H1 (cell line): ENCODE measurements around the gene ZMAT5. TPM values are rescaled to one million over a fixed set of nuclear protein-coding genes. Genes with fewer than 3 reads are reported as not detected.

Experiments
- CTCF ChIA-PET: fragments of 300-600 bp; sonication (Branson Sonifier 250); formaldehyde crosslinking; loops from one replicate; lab custom pipeline; 2021; ENCODE audit not compliant: partially characterized antibody; lab: Charles Lee
- POLR2A ChIA-PET: fragments of 300-600 bp; sonication (Branson Sonifier 250); formaldehyde crosslinking; loops from one replicate; lab custom pipeline; 2021; ENCODE audit warnings: inconsistent platforms; ENCODE audit not compliant: partially characterized antibody; lab: Charles Lee
- DNase-seq, 2 experiments: peaks; one replicate each; pipeline versions ENCODE4 v3.0.0 to v3.0.0-alpha.2; 2010 to 2022; ENCODE audit warnings: low spot score in 2 of 2, low read depth in 1 of 2, mixed read lengths in 1 of 2
- FAIRE-seq: peaks from 2 replicates; lab custom pipeline; 2011; peaks lifted over from hg19 to GRCh38; lab: Jason Lieb, UNC
- H2AFZ ChIP-seq: 2 replicates; pipeline ENCODE4 v1.8.1; 2012; ENCODE audit warnings: low read length, inconsistent platforms
- H2AK5ac ChIP-seq: 2 replicates; pipeline ENCODE4 v1.6.1; 2013; ENCODE audit warnings: low read depth, low read length
- H2BK120ac ChIP-seq: replicated peaks from 2 replicates; pipeline ENCODE3; 2013; ENCODE audit warnings: low read depth, low read length, inconsistent platforms
- H2BK12ac ChIP-seq: 2 replicates; pipeline ENCODE4 v1.6.1; 2013; ENCODE audit warnings: low read depth, low read length
- H2BK15ac ChIP-seq: 2 replicates; pipeline ENCODE4 v1.6.1; 2013; ENCODE audit warnings: low read length
- H2BK20ac ChIP-seq: 2 replicates; pipeline ENCODE4 v1.6.1; 2013; ENCODE audit warnings: low read length
- H2BK5ac ChIP-seq: 2 replicates; pipeline ENCODE4 v1.6.1; 2013; ENCODE audit warnings: low read depth, low read length
- H3K14ac ChIP-seq: 2 replicates; pipeline ENCODE4 v1.6.1; 2013; ENCODE audit warnings: inconsistent platforms; ENCODE audit not compliant: insufficient read length
- H3K18ac ChIP-seq: 2 replicates; pipeline ENCODE4 v1.6.1; 2013; ENCODE audit warnings: low read length; ENCODE audit errors: extremely low read depth
- H3K23ac ChIP-seq: 2 replicates; pipeline ENCODE4 v1.6.1; 2013; ENCODE audit warnings: inconsistent platforms; ENCODE audit not compliant: insufficient read length
- H3K23me2 ChIP-seq: 2 replicates; pipeline ENCODE4 v1.6.1; 2013; ENCODE audit warnings: low read depth, low read length
- H3K27ac ChIP-seq: 2 replicates; pipeline ENCODE4 v1.6.1; 2011; ENCODE audit warnings: low read depth, low read length, inconsistent platforms
- H3K27me3 ChIP-seq, 4 experiments: replicated peaks in 1 of 4; 1 replicate in 1 of 4; 2 replicates in 3 of 4; pipeline versions ENCODE4 v1.6.1 to v1.8.1; 2011 to 2013; ENCODE audit warnings: low read length in 3 of 4, mild to moderate bottlenecking in 3 of 4, inconsistent platforms in 2 of 4, mixed read lengths in 2 of 4, moderate library complexity in 1 of 4; ENCODE audit not compliant: control insufficient read depth in 3 of 4, insufficient read depth in 3 of 4; ENCODE audit errors: extremely low read depth in 1 of 4
- H3K36me3 ChIP-seq, 4 experiments: 2 replicates each; pipeline versions ENCODE4 v1.6.1 to v1.8.1; 2011 to 2013; ENCODE audit warnings: mild to moderate bottlenecking in 4 of 4, low read length in 3 of 4, moderate library complexity in 2 of 4, control low read depth in 1 of 4, inconsistent platforms in 1 of 4; ENCODE audit not compliant: insufficient read depth in 4 of 4, control insufficient read depth in 2 of 4
- H3K4ac ChIP-seq: replicated peaks from 2 replicates; pipeline ENCODE3; 2013; ENCODE audit warnings: low read length, low read depth, mixed read lengths, inconsistent platforms; ENCODE audit not compliant: insufficient read length
- H3K4me1 ChIP-seq, 4 experiments: replicated peaks in 1 of 4; 1 replicate in 1 of 4; 2 replicates in 3 of 4; pipeline versions ENCODE4 v1.6.1 to v1.8.1; 2011 to 2013; ENCODE audit warnings: low read length in 3 of 4, inconsistent platforms in 2 of 4, mixed read lengths in 1 of 4; ENCODE audit not compliant: insufficient read depth in 4 of 4, control insufficient read depth in 3 of 4
- H3K4me2 ChIP-seq, 2 experiments: 2 replicates each; pipeline versions ENCODE4 v1.6.1 to v1.8.1; 2011 to 2013; ENCODE audit warnings: low read depth in 2 of 2, low read length in 2 of 2, control low read depth in 1 of 2, inconsistent platforms in 1 of 2, mild to moderate bottlenecking in 1 of 2; ENCODE audit not compliant: insufficient read depth in 1 of 2
- H3K4me3 ChIP-seq, 4 experiments: fragments of 200-600, 300-600 bp in 1 of 4; sonication (generic), shearing (Covaris generic), sonication (Bioruptor Twin) in 1 of 4; 2 replicates each; pipeline versions ENCODE4 v1.5.1 to v1.8.1; 2011 to 2016; ENCODE audit warnings: low read length in 4 of 4, low read depth in 3 of 4, control low read depth in 2 of 4, inconsistent platforms in 2 of 4, mild to moderate bottlenecking in 2 of 4, mixed read lengths in 1 of 4, moderate library complexity in 1 of 4; ENCODE audit not compliant: insufficient read depth in 2 of 4; ENCODE audit errors: extremely low read depth in 1 of 4
- H3K56ac ChIP-seq: replicated peaks from 2 replicates; pipeline ENCODE3; 2013; ENCODE audit warnings: low read depth, mild to moderate bottlenecking, mixed read lengths, low read length, inconsistent platforms; ENCODE audit not compliant: insufficient read length
- H3K79me1 ChIP-seq: 2 replicates; pipeline ENCODE4 v1.6.1; 2013; ENCODE audit warnings: low read depth, low read length, control low read depth
- H3K79me2 ChIP-seq, 2 experiments: 2 replicates each; pipeline versions ENCODE4 v1.6.1 to v1.8.1; 2012 to 2013; ENCODE audit warnings: low read length in 2 of 2, mild to moderate bottlenecking in 2 of 2, inconsistent platforms in 1 of 2; ENCODE audit not compliant: insufficient read depth in 2 of 2, control insufficient read depth in 1 of 2
- H3K9ac ChIP-seq, 4 experiments: replicated peaks in 1 of 4; 1 replicate in 1 of 4; 2 replicates in 3 of 4; pipeline versions ENCODE4 v1.6.1 to v1.8.1; 2011 to 2013; ENCODE audit warnings: low read depth in 3 of 4, low read length in 3 of 4, control low read depth in 2 of 4, mild to moderate bottlenecking in 2 of 4, moderate library complexity in 2 of 4, inconsistent platforms in 1 of 4; ENCODE audit errors: extremely low read depth in 1 of 4
- H3K9me3 ChIP-seq, 2 experiments: 2 replicates each; pipeline versions ENCODE4 v1.6.1 to v1.8.1; 2012 to 2013; ENCODE audit warnings: mild to moderate bottlenecking in 2 of 2, moderate library complexity in 2 of 2, control low read depth in 1 of 2, inconsistent platforms in 1 of 2, low read depth in 1 of 2, low read length in 1 of 2, mixed read lengths in 1 of 2; ENCODE audit not compliant: insufficient read depth in 2 of 2
- H4K20me1 ChIP-seq, 2 experiments: replicated peaks in 1 of 2; 2 replicates each; pipeline versions ENCODE3 to v1.8.1; 2011 to 2013; ENCODE audit warnings: inconsistent platforms in 2 of 2, low read length in 2 of 2, mild to moderate bottlenecking in 1 of 2; ENCODE audit not compliant: insufficient read depth in 2 of 2, control insufficient read depth in 1 of 2
- H4K5ac ChIP-seq: 2 replicates; pipeline ENCODE4 v1.6.1; 2013; ENCODE audit warnings: low read length, low read depth, mixed read lengths, inconsistent platforms; ENCODE audit not compliant: insufficient read length
- H4K8ac ChIP-seq: 2 replicates; pipeline ENCODE4 v1.8.0; 2013; ENCODE audit warnings: mild to moderate bottlenecking, moderate library complexity, low read length, inconsistent platforms; ENCODE audit not compliant: insufficient read depth; ENCODE audit errors: extremely low read depth
- H4K91ac ChIP-seq: replicated peaks from 2 replicates; pipeline ENCODE3; 2013; ENCODE audit warnings: low read length, mixed read lengths, inconsistent platforms; ENCODE audit not compliant: insufficient read length
- ASH2L ChIP-seq: fragments of 200-600, 300-600 bp; sonication (generic); IDR thresholded peaks from one replicate; pipeline ENCODE4 v1.7.1; 2017; ENCODE audit warnings: low read length
- CEBPB ChIP-seq: IDR thresholded peaks from 2 replicates; pipeline ENCODE4 v1.6.1; 2012; ENCODE audit warnings: low read depth, low read length
- EZH2 ChIP-seq: fragments of 200-600 bp; sonication (generic); IDR thresholded peaks from 2 replicates; pipeline ENCODE4 v1.7.1; 2012; ENCODE audit warnings: low read depth, mild to moderate bottlenecking, moderate library complexity, low read length, inconsistent platforms; ENCODE audit not compliant: severe bottlenecking
- FOSL1 ChIP-seq: IDR thresholded peaks from 2 replicates; pipeline ENCODE4 v1.6.1; 2011; ENCODE audit warnings: mild to moderate bottlenecking, low read depth, low read length, moderate library complexity; ENCODE audit not compliant: insufficient read depth
- KDM1A ChIP-seq: fragments of 200-600, 300-600 bp; sonication (generic); IDR thresholded peaks from 2 replicates; pipeline ENCODE4 v1.7.1; 2016; ENCODE audit warnings: mild to moderate bottlenecking, low read length, borderline replicate concordance
- KDM5A ChIP-seq: fragments of 200-600 bp; IDR thresholded peaks from 2 replicates; pipeline ENCODE4 v1.7.1; 2012; ENCODE audit warnings: mild to moderate bottlenecking, low read length, inconsistent platforms, mixed read lengths
- MAFK ChIP-seq: IDR thresholded peaks from 2 replicates; pipeline ENCODE4 v1.6.1; 2012; ENCODE audit warnings: low read depth, mild to moderate bottlenecking, improper control_type of control experiment, low read length
- RXRA ChIP-seq: IDR thresholded peaks from 2 replicates; pipeline ENCODE4 v1.6.1; 2011; ENCODE audit warnings: low read depth, mild to moderate bottlenecking, low read length, moderate library complexity; ENCODE audit not compliant: insufficient read depth
- SP1 ChIP-seq: IDR thresholded peaks from 2 replicates; pipeline ENCODE4 v1.6.1; 2011; ENCODE audit warnings: low read depth, low read length
- WGBS, 2 experiments: shearing (Covaris generic) in 1 of 2; methylation state at CpG; one replicate each; pipeline versions ENCODE4 v1.1.6 to v1.1.7; 2013 to 2015; ENCODE audit warnings: low lambda C conversion rate in 2 of 2, mixed read lengths in 2 of 2, inconsistent platforms in 1 of 2, low coverage in 1 of 2, missing lambda C conversion rate in 1 of 2; ENCODE audit not compliant: insufficient replicate concordance in 2 of 2, insufficient coverage in 1 of 2, insufficient read length in 1 of 2; ENCODE audit errors: extremely low coverage in 1 of 2, missing lambda C conversion rate in 1 of 2; 5-methylcytosine and 5-hydroxymethylcytosine counted together
- polyA plus RNA-seq, 7 experiments: library from polyadenylated mRNA; depleted of rRNA in 3 of 7; stranded (reverse) in 5 of 7; unstranded in 2 of 7; fragments of >200 nt in 5 of 7; fragments of 200-250 nt in 2 of 7; gene quantifications; 1 replicate in 5 of 7; 2 replicates in 1 of 7; 4 replicates in 1 of 7; pipeline versions ENCODE4 v1.2.1 to v1.2.3, GENCODE V29; 2011 to 2013; ENCODE audit warnings: missing spikeins in 2 of 7, mixed read lengths in 2 of 7
- total RNA-seq: library from RNA; stranded (reverse); fragmentation: NEBNext Ultra II Directional; extraction: Animal tissue kit (Norgen Biotek cat#: 25700); gene quantifications from 2 replicates; pipeline ENCODE4 v1.2.1, GENCODE V29; 2021
- TF ChIP-seq, protein P1 (sequence below): IDR thresholded peaks from 2 replicates; pipeline ENCODE4 v1.6.1; 2012; ENCODE audit warnings: inconsistent platforms

ZMAT5 gene
- total and polyA plus RNA-seq, 2 of the 8 experiments (the other 6 are each of a cell fraction or from before 2014, with no cell fraction given) = 14.0 to 38.3 TPM

DNA sequence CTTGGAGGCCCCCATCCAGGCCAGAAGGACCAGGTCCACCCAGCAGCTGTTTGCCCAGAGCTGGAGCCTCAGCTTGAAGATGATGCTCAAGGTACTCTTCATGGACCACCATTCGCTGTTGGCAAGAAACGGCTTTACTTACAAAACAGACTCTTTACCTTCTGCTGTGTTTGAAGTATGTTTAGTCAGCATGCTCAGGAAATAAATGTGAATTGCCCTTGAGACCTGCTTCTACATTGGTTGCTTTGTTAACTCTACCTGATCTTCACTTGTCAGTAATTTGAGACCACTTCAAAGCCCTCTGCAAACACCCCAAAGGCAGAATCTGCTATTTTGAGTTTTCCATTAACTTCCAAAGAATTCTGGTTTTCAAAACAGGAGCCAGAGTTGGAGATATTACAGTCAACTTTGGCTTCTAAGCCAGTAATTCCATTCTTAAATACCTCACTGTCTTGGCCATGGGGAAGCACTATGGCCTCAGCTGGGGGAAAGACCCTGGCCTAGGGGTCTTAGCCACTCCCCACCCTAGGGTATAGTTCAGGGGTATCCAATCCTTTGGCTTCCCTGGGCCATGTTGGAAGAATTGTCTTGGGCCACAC is 3.0 kb upstream of the ZMAT5 start:
- Histone ChIP-seq H4K5ac (no peak overlapping the region), H3K4me1 (peaks cover 3 to 5% (median 4%) of the 10 kb centered on the region in 4 experiments; a peak in 6 of 7 replicates), H3K23me2 (peaks cover 3% of the 10 kb centered on the region; the same call in 1 of the 2 replicates), H3K79me2 (peaks cover 4 to 13% of the 10 kb centered on the region in 2 experiments; a peak in 2 of 4 replicates), H3K4me3 (no peak overlapping the region), H3K4me2 (no peak overlapping the region), H3K9me3 (no peaks in the 10 kb centered on the region), H4K20me1 (peaks cover 0 to 3% of the 10 kb centered on the region in 2 experiments), H3K14ac (no peak overlapping the region), H3K23ac (no peak overlapping the region), H3K27me3 (no peaks in the 10 kb centered on the region), H2BK5ac (no peak overlapping the region), H3K9ac (no peak overlapping the region), H2AFZ (no peak overlapping the region), H2BK120ac (no peak overlapping the region), H3K56ac (no peak overlapping the region), H2BK12ac (no peak overlapping the region), H3K79me1 (peaks cover 5% of the 10 kb centered on the region), H2BK20ac (no peak overlapping the region), H3K18ac (no peak overlapping the region), H4K8ac (no peak overlapping the region; the same call in 1 of the 2 replicates), H3K4ac (no peak overlapping the region), H3K27ac (no peak overlapping the region), H3K36me3 (peaks cover 3 to 13% (median 6%) of the 10 kb centered on the region in 4 experiments; a peak in 6 of 8 replicates), H2AK5ac (no peak overlapping the region), H2BK15ac (no peak overlapping the region), H4K91ac (no peak overlapping the region)
- ChIA-PET POLR2A (interaction anchor here (0.5 to 0.7 kb wide), 3 partner anchors 8 to 77 kb away, joined by 3 read pairs; no protein-coding TSS in a partner anchor), CTCF (interaction anchor here (0.6 to 3.8 kb wide), 7 partner anchors 22 to 309 kb away, joined by 3 to 9 read pairs (median 3); no protein-coding TSS in a partner anchor)
- no peak for TF ChIP-seq ASH2L
- TF ChIP-seq KDM5A = no peak
- no peak for TF ChIP-seq CEBPB
- no peak for TF ChIP-seq KDM1A
- no peak for TF ChIP-seq EZH2
- TF ChIP-seq, protein P1, sequence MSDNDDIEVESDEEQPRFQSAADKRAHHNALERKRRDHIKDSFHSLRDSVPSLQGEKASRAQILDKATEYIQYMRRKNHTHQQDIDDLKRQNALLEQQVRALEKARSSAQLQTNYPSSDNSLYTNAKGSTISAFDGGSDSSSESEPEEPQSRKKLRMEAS = no peak
- no peak for TF ChIP-seq FOSL1
- no peak for TF ChIP-seq MAFK
- no peak for TF ChIP-seq RXRA
- no peak for TF ChIP-seq SP1
- no peak for FAIRE-seq
- no peak for DNase-seq
- 88% methylated on average over 2 of the region's 2 CpGs; no CpG with 5 or more reads in 1 of the 2 experiments for WGBS, 2 experiments
